HG03565 (cell line): ENCODE data around the gene WNT5A.

Experiments used
- ATAC-seq: cut with Tn5 transposase; IDR thresholded peaks from one replicate; pipeline ENCODE4 v1.9.1; 2021; ENCODE audit warnings: mild to moderate bottlenecking, moderate library complexity; ENCODE audit not compliant: unreplicated experiment

WNT5A gene

GRCh38 chr3:55482496-55483195, 4.5 kb downstream of the WNT5A start:
- ATAC-seq = no peak

- no peak for ATAC-seq
These were observed 5.2 kb downstream of the WNT5A start for GRCh38 chr3:55481744-55482495.

GRCh38 chr3:55480911-55481743, 6.0 kb downstream of the WNT5A start:
- no peak for ATAC-seq

- ATAC-seq = no peak
These were observed 9.5 kb downstream of the WNT5A start for GRCh38 chr3:55477306-55478303.

GRCh38 chr3:55476515-55476914, 10.6 kb downstream of the WNT5A start:
- no peak for ATAC-seq

- ATAC-seq = no peak
These were observed 12.9 kb downstream of the WNT5A start for GRCh38 chr3:55474213-55474632.

- ATAC-seq = no peak
These were observed 13.3 kb downstream of the WNT5A start for GRCh38 chr3:55473788-55474187.

GRCh38 chr3:55471522-55472280, 15.4 kb downstream of the WNT5A start:
- no peak for ATAC-seq

GRCh38 chr3:55471084-55471483, 16.0 kb downstream of the WNT5A start:
- no peak for ATAC-seq

- ATAC-seq = no peak
These were observed 17.1 kb downstream of the WNT5A start for GRCh38 chr3:55469957-55470526.

- ATAC-seq = no peak
These were observed 18.9 kb downstream of the WNT5A start for GRCh38 chr3:55468251-55468650.

GRCh38 chr3:55467099-55467498, 20.0 kb downstream of the WNT5A start:
- no peak for ATAC-seq

GRCh38 chr3:55466526-55466925, 20.6 kb downstream of the WNT5A start:
- no peak for ATAC-seq

GRCh38 chr3:55461896-55462295, 25.2 kb downstream of the WNT5A start:
- no peak for ATAC-seq

- no peak for ATAC-seq
These were observed 27.3 kb downstream of the WNT5A start for GRCh38 chr3:55459838-55460237.

- no peak for ATAC-seq
These were observed 28.8 kb downstream of the WNT5A start for GRCh38 chr3:55458181-55458790.

- ATAC-seq = no peak
These were observed 31.2 kb downstream of the WNT5A start for GRCh38 chr3:55455915-55456314.

- no peak for ATAC-seq
These were observed 32.5 kb downstream of the WNT5A start for GRCh38 chr3:55454611-55455010.
